Muscle of leg (tissue), 11 donors: Measurements from ENCODE around the gene CRNKL1. TPM values are rescaled to one million over a fixed set of nuclear protein-coding genes. Genes with fewer than 3 reads are reported as not detected.
A peak's percentile ranks its signal among the peaks of the same experiment; 100 is the strongest.

Experiments used
- DNase-seq: peaks from one replicate; pipeline ENCODE4 v3.0.0; 2013
- H3K27ac ChIP-seq: one replicate; pipeline ENCODE4 v1.5.1; 2013; ENCODE audit warnings: mild to moderate bottlenecking, low read length, control low read depth
- H3K27me3 ChIP-seq: one replicate; pipeline ENCODE4 v1.6.1; 2013; ENCODE audit warnings: low read length; ENCODE audit not compliant: control insufficient read depth, insufficient read depth
- H3K36me3 ChIP-seq: one replicate; pipeline ENCODE4 v1.6.1; 2013; ENCODE audit warnings: low read length; ENCODE audit not compliant: control insufficient read depth, insufficient read depth
- H3K4me1 ChIP-seq: one replicate; pipeline ENCODE4 v1.6.1; 2013; ENCODE audit warnings: low read length; ENCODE audit not compliant: control insufficient read depth, insufficient read depth
- H3K4me3 ChIP-seq: one replicate; pipeline ENCODE4 v1.5.1; 2013; ENCODE audit warnings: low read length, control low read depth
- H3K9me3 ChIP-seq: replicated peaks from 2 replicates; pipeline ENCODE4 v1.6.1; 2013; ENCODE audit warnings: low read depth, low read length; ENCODE audit not compliant: control insufficient read depth
- WGBS: methylation state at CpG from one replicate; pipeline ENCODE4 v1.1.5; 2013; ENCODE audit warnings: missing lambda C conversion rate; ENCODE audit not compliant: insufficient coverage; 5-methylcytosine and 5-hydroxymethylcytosine counted together
- polyA plus RNA-seq, 8 donors: library from polyadenylated mRNA; unstranded; fragments of 120-200 nt; gene quantifications; one replicate each; pipeline versions ENCODE4 v1.2.1 to v1.2.3, GENCODE V29; 2013; ENCODE audit warnings: inconsistent platforms in 1 of 8, low replicate concordance in 1 of 8; ENCODE audit not compliant: insufficient read length in 8 of 8, insufficient read depth in 1 of 8
- total RNA-seq: library from RNA; stranded (reverse); fragments of 120-200 nt; gene quantifications from one replicate; pipeline ENCODE4 v1.2.4, GENCODE V29; 2013

Gene CRNKL1
- total and polyA plus RNA-seq, 9 donors, result 21.0 to 28.9 (median 22.8) TPM

DNA sequence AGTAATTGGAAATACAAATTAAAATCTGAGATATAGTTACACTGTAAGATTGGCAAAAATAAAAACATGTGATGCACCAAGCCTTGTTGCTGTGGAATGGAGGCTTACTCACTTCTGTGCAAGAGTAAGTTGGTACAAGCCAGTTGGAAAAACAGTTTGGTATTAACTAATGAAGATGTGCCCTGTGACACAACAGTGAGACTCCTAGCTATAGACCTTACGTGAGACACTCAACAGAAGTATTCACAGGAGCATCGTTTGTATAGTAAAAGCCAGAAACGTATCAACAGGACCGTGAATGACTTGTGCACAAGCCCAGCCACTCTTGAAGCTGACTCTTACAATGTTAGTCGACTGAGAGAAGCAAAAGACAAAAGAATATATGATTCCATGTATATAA is 20.5 kb downstream of the CRNKL1 start:
- no peaks in the 10 kb centered on the region for H3K9me3 ChIP-seq
- no peaks in the 10 kb centered on the region for H3K4me1 ChIP-seq
- H3K36me3 ChIP-seq, result peaks cover 36% of the 10 kb centered on the region
- no peak overlapping the region for H3K27ac ChIP-seq
- no CpG with 5 or more reads among the region's 5 CpGs for WGBS
- H3K27me3 ChIP-seq, result no peaks in the 10 kb centered on the region
- no peak for DNase-seq
- no peak overlapping the region for H3K4me3 ChIP-seq

DNA sequence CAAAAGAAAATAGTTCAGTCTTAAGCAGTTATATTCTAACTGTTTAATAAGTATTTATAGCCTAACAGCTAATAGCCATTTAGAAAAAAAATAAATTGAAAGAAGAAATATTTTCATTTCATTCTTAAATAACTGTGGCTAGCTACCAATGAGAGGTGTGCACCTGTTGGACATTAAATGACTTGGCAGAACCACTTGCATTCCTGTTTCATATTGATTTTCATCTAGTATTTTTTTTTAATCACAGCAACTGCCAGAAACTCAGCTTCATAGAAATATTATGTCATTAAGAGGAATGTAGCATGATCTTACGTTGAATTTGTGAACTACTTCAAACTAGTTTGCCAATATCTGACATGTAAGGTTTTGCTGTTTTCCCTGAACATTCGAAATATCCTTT is 25.0 kb downstream of the CRNKL1 start:
- Histone ChIP-seq H3K9me3 (no peaks in the 10 kb centered on the region), H3K27ac (no peak overlapping the region), H3K4me3 (no peak overlapping the region), H3K27me3 (no peaks in the 10 kb centered on the region), H3K36me3 (peaks cover 21% of the 10 kb centered on the region), H3K4me1 (no peaks in the 10 kb centered on the region)
- no peak for DNase-seq
- WGBS, result no CpG with 5 or more reads among the region's 2 CpGs

DNA sequence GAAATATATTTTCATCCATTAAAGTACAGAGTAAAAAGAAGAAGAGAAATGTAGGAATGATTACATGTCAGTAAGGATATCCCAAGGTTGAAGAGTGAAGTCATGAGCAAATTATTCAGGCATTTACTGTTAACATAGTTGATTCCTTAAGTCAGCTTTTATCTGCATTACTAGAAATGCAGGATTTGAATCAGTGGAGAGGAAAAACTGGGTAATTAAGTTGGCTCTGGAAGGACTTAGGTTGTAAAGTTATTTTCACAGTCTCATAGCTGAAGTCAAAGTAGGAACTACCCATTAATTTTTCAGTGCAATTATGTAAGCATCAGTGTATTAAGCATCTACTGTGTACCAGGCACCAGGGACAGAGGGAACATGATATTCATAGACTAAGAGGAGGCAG is 27.3 kb downstream of the CRNKL1 start:
- no peak overlapping the region for H3K27ac ChIP-seq
- no peak for DNase-seq
- no peaks in the 10 kb centered on the region for H3K4me1 ChIP-seq
- H3K27me3 ChIP-seq, result no peaks in the 10 kb centered on the region
- H3K4me3 ChIP-seq, result no peak overlapping the region
- no peaks in the 10 kb centered on the region for H3K9me3 ChIP-seq
- peaks cover 21% of the 10 kb centered on the region for H3K36me3 ChIP-seq

DNA sequence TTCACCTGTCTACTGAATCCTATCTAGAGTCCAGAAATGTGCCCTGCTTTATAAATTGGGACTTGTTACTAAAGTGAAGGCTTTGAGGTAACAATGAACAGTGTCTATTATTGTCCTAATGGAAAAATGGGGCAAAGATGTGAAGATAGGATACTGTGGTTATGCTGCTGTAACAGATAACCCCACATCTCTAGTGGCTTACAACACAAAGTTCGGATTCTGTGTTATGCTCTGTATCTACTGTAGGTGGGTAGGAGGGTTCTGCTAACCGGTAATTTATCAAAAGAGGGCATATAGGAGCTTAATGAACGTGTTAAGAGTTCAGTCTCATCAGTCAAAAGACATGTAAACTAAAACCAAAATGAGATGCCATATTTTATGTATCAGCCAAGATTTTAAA is 28.9 kb downstream of the CRNKL1 start:
- no CpG with 5 or more reads among the region's 3 CpGs for WGBS
- H3K27me3 ChIP-seq, result no peaks in the 10 kb centered on the region
- no peaks in the 10 kb centered on the region for H3K9me3 ChIP-seq
- H3K27ac ChIP-seq, result no peak overlapping the region
- H3K36me3 ChIP-seq, result peaks cover 23% of the 10 kb centered on the region
- no peak overlapping the region for H3K4me3 ChIP-seq
- DNase-seq, result no peak
- peaks cover 8% of the 10 kb centered on the region for H3K4me1 ChIP-seq

DNA sequence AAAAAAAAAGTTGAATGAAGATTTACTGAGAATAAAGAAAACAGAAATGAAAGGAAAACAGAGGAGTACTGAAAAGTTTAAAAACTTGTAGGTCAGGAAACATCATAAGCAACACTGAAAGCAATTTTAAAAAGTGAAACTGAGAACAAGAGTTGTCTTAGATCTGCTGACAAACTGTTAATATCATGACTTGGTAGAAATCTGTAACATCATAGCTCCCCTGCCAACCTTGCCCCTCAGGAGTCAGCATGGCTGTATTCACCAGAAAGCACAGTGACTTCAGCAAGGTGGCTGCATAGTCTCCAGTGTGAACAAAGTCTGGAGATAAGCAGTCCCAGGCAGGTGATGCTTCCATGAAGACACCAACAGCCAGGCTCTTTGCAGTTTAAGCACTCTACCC is 29.8 kb downstream of the CRNKL1 start:
- Histone ChIP-seq H3K9me3 (no peaks in the 10 kb centered on the region), H3K36me3 (peaks cover 18% of the 10 kb centered on the region), H3K27ac (no peak overlapping the region), H3K4me1 (peaks cover 14% of the 10 kb centered on the region), H3K27me3 (no peaks in the 10 kb centered on the region), H3K4me3 (no peak overlapping the region)
- DNase-seq, result no peak

DNA sequence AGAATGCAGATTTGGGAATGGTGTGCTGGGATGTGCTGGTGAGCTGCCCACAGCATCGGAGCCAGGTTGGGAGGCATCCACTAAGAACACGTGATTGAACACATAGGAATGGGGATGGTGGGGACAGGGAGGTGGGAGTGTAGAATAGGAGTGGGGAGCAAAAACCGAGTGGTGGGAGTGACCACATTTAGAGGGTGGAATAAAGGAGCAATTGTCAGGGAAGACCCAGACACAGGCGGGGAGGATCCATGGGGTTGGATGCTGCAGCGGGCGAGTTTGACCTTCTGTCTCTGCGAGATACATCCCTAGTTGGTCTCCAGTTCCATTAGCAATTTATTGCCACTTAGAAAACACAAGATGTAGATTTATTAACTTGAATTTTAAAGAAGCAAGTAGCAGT is 30.4 kb downstream of the CRNKL1 start:
- H3K4me1 ChIP-seq, result peaks cover 15% of the 10 kb centered on the region
- H3K4me3 ChIP-seq, result no peak overlapping the region
- no peak overlapping the region for H3K27ac ChIP-seq
- H3K27me3 ChIP-seq, result no peaks in the 10 kb centered on the region
- H3K9me3 ChIP-seq, result no peaks in the 10 kb centered on the region
- no peak for DNase-seq
- WGBS, result 75% methylated on average over 4 of the region's 7 CpGs
- peaks cover 18% of the 10 kb centered on the region for H3K36me3 ChIP-seq

DNA sequence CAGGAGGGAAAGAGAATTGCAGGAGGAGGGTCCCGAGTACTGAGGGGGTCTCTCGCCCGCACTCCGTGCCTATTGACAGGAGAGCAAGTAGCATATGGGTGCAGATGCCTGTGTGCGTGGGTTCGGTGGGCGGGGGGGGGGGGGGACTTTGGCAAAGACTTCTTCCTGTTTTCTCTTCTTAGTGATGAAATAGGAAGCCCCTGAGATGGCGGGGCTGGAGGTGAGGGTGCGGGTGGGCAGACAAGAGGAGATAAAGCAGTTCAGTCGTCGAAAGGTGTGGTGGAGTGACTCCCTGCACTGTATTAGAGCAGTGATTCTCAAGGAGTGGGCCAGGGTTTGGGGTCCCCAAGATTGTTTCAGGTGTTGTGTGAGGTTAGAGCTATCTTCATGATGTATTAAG is 31.4 kb downstream of the CRNKL1 start:
- no peak for DNase-seq
- Histone ChIP-seq H3K4me3 (no peak overlapping the region), H3K27ac (no peak overlapping the region), H3K27me3 (no peaks in the 10 kb centered on the region), H3K4me1 (peaks cover 19% of the 10 kb centered on the region), H3K36me3 (peaks cover 18% of the 10 kb centered on the region), H3K9me3 (no peaks in the 10 kb centered on the region)
- WGBS, result 82% methylated on average over 8 of the region's 11 CpGs

DNA sequence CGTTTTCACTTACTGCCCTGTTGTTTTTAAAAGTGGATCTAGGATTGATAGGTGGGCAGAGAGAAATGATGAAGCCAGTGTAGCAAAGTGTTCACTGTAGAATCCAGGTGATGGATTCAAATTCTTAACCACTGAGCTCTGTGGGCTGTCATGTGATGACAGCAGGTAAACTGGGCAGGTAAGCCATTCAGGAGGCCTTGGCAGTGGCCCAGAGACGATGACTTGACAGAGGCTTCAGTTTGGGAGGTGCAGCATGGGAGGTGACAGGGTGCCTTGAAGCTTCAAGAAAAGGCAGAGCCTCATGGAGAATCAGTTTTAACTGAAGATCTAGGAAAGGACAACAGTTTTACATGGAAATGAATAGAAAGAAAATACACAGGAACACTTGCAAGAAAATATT is 33.1 kb downstream of the CRNKL1 start:
- H3K36me3 ChIP-seq, result peaks cover 18% of the 10 kb centered on the region
- WGBS, result 90% methylated on average over 1 of the region's 2 CpGs
- no peaks in the 10 kb centered on the region for H3K27me3 ChIP-seq
- H3K4me3 ChIP-seq, result no peak overlapping the region
- no peaks in the 10 kb centered on the region for H3K9me3 ChIP-seq
- DNase-seq, result no peak
- H3K27ac ChIP-seq, result no peak overlapping the region
- H3K4me1 ChIP-seq, result peaks cover 19% of the 10 kb centered on the region

DNA sequence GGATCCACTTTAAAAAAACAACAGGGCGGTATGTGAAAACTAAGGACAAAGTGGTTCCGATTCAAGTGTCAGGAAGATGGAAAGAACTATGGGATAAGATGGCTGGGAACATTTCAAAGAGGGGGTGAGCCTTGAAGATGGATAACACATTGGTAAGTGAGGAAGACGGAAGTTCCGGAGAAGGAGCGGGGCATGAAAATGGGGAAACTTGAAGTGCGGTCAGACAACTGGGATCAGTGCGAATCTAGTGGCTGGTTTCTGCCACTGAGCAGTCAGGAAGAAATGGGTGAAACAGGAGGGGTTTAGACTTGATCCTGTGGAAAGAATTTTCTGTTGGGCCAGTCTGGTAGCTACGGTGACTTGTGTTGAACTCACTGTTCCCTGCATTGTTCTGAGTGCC is 33.9 kb downstream of the CRNKL1 start:
- no peak for DNase-seq
- H3K4me1 ChIP-seq, result peaks cover 19% of the 10 kb centered on the region
- WGBS, result 86% methylated on average over 6 of the region's 8 CpGs
- H3K36me3 ChIP-seq, result peaks cover 18% of the 10 kb centered on the region
- H3K27ac ChIP-seq, result no peak overlapping the region
- peak overlapping the region; percentile 91 for H3K4me3 ChIP-seq
- H3K27me3 ChIP-seq, result no peaks in the 10 kb centered on the region
- H3K9me3 ChIP-seq, result no peaks in the 10 kb centered on the region

DNA sequence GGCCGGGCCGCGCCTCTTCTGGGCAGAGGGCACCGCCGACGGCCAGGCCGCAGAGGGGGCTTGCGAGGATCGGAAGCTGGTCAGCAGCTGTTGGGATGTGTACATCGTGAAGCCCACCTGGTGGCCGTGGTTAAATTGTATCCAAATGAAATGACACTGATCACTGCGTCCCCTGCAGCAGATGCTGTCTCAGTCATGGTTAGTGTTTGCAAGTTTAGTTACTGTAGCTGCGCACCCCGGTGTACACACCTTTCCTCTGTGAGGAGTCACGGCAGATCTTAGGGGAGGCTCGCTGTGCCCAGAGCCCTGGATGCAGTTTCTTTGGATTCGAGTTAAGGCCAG is 34.5 kb downstream of the CRNKL1 start:
- Histone ChIP-seq H3K9me3 (no peaks in the 10 kb centered on the region), H3K4me1 (peaks cover 19% of the 10 kb centered on the region), H3K27ac (peak overlapping the region; percentile 35), H3K4me3 (peak overlapping the region; percentile 91), H3K36me3 (peaks cover 16% of the 10 kb centered on the region), H3K27me3 (no peaks in the 10 kb centered on the region)
- WGBS, result 5% methylated on average over 16 of the region's 17 CpGs
- no peak for DNase-seq

DNA sequence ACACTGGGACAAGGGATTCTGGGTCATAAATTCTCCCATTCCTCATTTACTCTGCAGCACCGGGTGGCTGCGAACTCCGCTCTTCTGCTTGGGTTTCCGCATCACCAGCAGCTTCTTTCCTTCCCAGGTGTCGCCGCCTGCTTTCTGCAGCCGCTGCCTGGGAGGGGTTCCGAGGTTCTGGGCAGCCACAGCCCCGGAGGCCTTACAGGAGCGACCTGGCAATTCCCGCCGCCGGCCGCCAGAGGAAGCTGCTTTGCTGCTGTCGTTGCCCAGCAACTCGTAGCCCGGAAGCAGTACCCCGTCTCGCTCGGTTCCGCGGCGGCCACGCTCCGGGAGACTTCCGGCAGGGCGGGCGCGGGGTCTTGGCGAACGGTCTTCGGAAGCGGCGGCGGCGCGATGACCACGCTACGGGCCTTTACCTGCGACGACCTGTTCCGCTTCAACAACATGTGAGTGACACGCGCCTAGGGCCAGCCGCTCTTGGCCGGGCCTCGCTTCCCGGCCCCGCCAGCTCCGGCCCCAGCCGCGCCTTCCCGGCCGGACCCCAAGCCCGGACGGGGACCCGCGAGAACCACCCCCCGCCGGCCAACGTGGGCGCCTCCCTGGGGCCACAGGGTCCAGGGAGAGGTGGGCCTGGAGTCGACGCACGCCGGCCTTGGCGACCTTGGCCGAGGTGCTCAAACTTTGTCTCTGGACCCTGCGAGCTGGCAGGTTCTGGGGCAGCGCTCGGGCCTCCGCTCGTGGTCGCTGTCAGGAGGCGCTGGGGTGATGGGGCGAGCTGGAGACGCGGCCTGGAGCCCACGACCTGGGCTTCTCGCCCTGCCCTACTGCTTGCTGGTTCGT is 35.0 kb downstream of the CRNKL1 start, which contains the start of gene NAA20:
Gene NAA20 (plus strand): TSS at position 362 of the 843 bp plus-strand sequence. CDS start 35 bp downstream, at position 397.
- Histone ChIP-seq H3K4me1 (peaks cover 19% of the 10 kb centered on the region), H3K27me3 (no peaks in the 10 kb centered on the region), H3K9me3 (no peaks in the 10 kb centered on the region), H3K4me3 (peak within 1 kb of the TSS; percentile 91), H3K36me3 (peaks cover 14% of the 10 kb centered on the region), H3K27ac (peak within 1 kb of the TSS; percentile 49)
- WGBS, result under 1% methylated on average over 81 of the region's 81 CpGs
- peak; percentile 97 for DNase-seq
